SK-N-MC (cell line): ENCODE measurements around the gene FAM110D.

Experiments
- DNase-seq: peaks from one replicate; pipeline ENCODE4 v3.0.0-alpha.2; 2011; ENCODE audit warnings: low read depth, low spot score
- H3K27ac ChIP-seq: fragments of 200-600 bp; sonication (generic); 2 replicates; pipeline ENCODE4 v1.5.1; 2016; ENCODE audit warnings: mixed run types
- H3K36me3 ChIP-seq: fragments of 200-600 bp; sonication (generic); 2 replicates; pipeline ENCODE4 v1.6.1; 2017; ENCODE audit warnings: antibody characterized with exemption, low read length, mixed read lengths; ENCODE audit not compliant: insufficient read depth
- H3K4me3 ChIP-seq: fragments of 200-600 bp; sonication (generic); 2 replicates; pipeline ENCODE4 v1.5.1; 2016
- H3K9ac ChIP-seq: fragments of 200-600 bp; sonication (generic); 2 replicates; pipeline ENCODE4 v1.8.0; 2017; ENCODE audit warnings: mixed run types, mixed read lengths; ENCODE audit not compliant: insufficient read length
- H3K9me3 ChIP-seq: fragments of 200-600 bp; sonication (generic); 2 replicates; pipeline ENCODE4 v1.6.1; 2017; ENCODE audit warnings: low read depth, mild to moderate bottlenecking, antibody characterized with exemption, low read length, moderate library complexity, mixed read lengths
- EZH2 ChIP-seq: fragments of 200-600 bp; sonication (generic); IDR thresholded peaks from one replicate; pipeline ENCODE4 v1.6.1; 2017; ENCODE audit warnings: antibody characterized with exemption
- FOXP2 ChIP-seq: optimal IDR thresholded peaks from 2 replicates; pipeline ENCODE3; 2011; ENCODE audit warnings: mild to moderate bottlenecking, moderate library complexity; ENCODE audit not compliant: insufficient read depth; ENCODE audit errors: extremely low read length, control extremely low read depth
- POLR2AphosphoS5 ChIP-seq: IDR thresholded peaks from 2 replicates; pipeline ENCODE4 v1.6.1; 2012; ENCODE audit warnings: mild to moderate bottlenecking, low read depth, low read length, borderline replicate concordance

FAM110D gene

DNA sequence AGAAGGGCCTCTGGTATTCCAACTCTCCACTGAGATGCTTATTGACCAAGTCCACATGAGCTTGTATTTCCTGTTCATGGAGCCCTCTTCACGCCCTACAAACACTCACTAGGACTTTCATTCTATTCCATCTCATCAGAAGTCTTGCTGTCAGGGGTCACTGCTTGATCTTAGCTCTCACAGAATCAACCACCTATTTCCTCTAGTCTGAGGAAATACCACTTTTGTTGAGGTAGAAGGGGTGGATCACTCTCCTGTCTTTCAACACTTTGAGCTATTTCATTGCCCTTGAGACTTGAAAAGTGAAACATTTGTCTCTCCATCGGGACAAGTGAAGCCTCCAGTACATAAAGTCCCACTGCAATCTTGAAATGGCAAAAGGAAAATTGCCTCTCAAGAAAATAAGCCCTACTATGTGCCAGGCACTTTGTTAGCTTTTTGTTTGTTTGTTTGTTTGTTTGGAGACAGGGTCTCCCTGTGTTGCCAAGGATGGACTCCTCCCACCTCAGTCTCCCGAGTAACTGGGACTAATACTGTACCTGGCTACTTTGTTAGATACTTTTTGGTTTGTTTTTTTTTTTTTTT lies 19.8 kb upstream of the FAM110D start:
- H3K36me3 ChIP-seq, result no peaks in the 10 kb centered on the region
- TF ChIP-seq FOXP2, result no peak
- no peak for TF ChIP-seq EZH2
- TF ChIP-seq POLR2AphosphoS5, result no peak
- no peaks in the 10 kb centered on the region for H3K9me3 ChIP-seq
- DNase-seq, result no peak
- no peak overlapping the region for H3K4me3 ChIP-seq
- no peak overlapping the region for H3K9ac ChIP-seq
- H3K27ac ChIP-seq, result no peak overlapping the region

DNA sequence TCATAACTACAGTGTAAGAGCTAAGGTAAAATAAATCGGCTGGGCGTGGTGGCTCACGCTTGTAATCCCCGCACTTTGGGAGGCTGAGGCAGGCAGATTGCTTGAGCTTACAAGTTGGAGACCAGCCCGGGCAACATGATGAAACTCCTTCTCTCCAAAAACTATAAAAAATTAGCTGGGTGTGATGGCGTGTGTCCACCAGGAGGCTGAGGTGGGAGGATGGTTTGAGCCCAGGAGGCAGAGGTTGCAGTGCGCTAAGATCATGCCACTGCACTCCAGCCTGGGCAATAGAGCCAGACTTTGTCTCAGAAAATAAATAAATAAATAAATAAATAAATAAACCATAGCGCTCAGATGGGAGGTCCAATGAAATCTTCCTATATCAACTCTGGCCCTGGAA lies 16.7 kb upstream of the FAM110D start:
- TF ChIP-seq EZH2 (no peak), POLR2AphosphoS5 (no peak), FOXP2 (no peak)
- no peaks in the 10 kb centered on the region for H3K36me3 ChIP-seq
- H3K9me3 ChIP-seq, result no peaks in the 10 kb centered on the region
- no peak overlapping the region for H3K9ac ChIP-seq
- H3K27ac ChIP-seq, result no peak overlapping the region
- no peak for DNase-seq
- no peak overlapping the region for H3K4me3 ChIP-seq

DNA sequence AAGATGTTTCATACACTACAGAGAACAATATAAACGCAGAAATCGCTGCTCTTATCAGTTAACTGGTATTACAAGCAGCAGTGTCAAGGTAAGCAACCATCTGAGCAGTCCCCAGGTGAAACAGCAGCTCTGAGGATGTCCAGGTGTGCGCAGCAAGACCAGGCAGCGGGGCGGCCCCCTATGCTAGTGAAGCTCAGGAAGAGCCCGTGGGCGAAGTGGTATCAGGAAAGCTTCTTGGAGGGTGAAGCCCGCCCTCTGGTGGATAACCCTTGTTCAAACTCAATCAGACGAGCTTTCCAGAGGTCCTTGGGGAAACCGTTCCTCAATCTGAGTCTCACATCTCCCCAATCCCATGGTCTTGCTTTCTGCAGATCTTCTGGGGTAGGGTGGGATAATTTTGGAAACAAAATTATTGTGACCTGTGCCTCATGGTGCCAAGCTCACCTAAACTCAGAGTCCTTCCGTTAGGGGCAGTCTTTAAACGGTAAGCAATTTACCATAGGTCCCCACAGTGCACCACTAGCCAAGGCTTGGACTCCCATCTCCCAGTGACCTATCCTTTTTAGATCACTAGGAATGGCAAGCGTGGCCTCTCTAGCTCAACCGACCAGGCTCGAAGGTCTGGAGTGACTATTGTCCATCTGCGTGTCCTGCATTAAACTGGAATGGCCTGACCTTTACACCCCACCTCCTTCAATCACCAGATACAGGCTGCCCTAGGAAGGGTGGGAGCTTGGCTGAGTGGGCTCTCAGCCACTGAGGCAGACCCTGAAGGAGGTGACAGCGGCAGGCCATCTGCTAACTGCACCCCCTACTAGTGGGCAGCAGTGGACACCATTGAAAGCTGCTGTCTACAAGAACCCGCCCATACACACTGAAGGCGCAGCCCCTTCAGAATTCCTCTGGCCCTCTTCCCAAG lies 13.6 kb upstream of the FAM110D start:
- Histone ChIP-seq H3K9me3 (no peaks in the 10 kb centered on the region), H3K4me3 (no peak overlapping the region), H3K9ac (no peak overlapping the region), H3K27ac (no peak overlapping the region), H3K36me3 (no peaks in the 10 kb centered on the region)
- DNase-seq, result peak; percentile 35
- TF ChIP-seq POLR2AphosphoS5, result no peak
- no peak for TF ChIP-seq FOXP2
- no peak for TF ChIP-seq EZH2

- Histone ChIP-seq H3K27ac (no peak overlapping the region), H3K9me3 (no peaks in the 10 kb centered on the region), H3K36me3 (no peaks in the 10 kb centered on the region), H3K9ac (no peak overlapping the region), H3K4me3 (no peak overlapping the region)
- TF ChIP-seq EZH2, result no peak
- no peak for TF ChIP-seq POLR2AphosphoS5
- no peak for TF ChIP-seq FOXP2
- no peak for DNase-seq
Measured at GRCh38 chr1:26145960-26146294, 13.0 kb upstream of the FAM110D start.

DNA sequence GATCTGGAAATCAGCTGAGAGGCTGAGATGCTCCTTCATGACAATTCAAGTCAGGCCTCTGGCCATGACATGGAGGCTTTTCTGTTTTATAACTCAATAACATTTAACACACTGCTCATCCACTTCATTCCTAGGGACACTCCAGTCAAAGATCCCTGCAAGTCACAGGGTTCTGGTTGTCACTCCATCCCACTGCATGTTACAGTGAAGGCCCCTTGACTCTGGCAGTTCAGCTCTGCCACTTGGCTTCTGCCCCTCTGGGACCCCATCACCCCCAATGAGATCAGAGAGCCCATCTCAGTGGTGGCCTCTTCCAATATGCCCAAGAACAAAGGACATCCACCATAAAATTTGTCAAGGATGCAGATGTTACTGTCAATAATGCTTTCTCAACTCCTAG lies 10.0 kb upstream of the FAM110D start:
- DNase-seq, result no peak
- no peak for TF ChIP-seq FOXP2
- no peak for TF ChIP-seq POLR2AphosphoS5
- TF ChIP-seq EZH2, result no peak
- Histone ChIP-seq H3K4me3 (no peak overlapping the region), H3K27ac (no peak overlapping the region), H3K9me3 (no peaks in the 10 kb centered on the region), H3K9ac (no peak overlapping the region), H3K36me3 (no peaks in the 10 kb centered on the region)

GRCh38 chr1:26153966-26154532 lies 4.8 kb upstream of the FAM110D start:
- no peak for DNase-seq
- H3K9ac ChIP-seq, result no peak overlapping the region

DNA sequence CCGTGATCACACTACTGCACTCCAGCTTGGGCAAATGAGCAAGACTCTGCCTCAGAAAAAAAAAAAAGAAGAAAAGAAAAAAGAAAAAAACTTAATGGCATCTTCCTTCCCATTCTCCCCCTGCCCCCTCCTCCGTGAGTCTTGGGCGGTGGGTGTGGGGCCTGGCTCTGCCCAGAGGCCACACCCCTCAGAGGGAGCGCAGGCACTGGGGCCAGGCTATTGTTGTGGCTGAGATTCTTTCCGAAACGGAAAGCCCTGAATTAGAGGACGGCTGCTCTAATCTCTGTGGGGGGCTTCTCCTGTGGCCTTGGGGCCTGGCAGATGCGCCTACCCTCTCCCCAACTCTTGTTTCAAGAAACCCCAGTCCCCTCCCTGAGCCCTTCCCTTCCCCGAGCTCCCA lies 4.1 kb upstream of the FAM110D start:
- Histone ChIP-seq H3K36me3 (no peaks in the 10 kb centered on the region), H3K4me3 (no peak overlapping the region), H3K9me3 (no peaks in the 10 kb centered on the region), H3K27ac (no peak overlapping the region), H3K9ac (no peak overlapping the region)
- TF ChIP-seq EZH2 (no peak), POLR2AphosphoS5 (no peak), FOXP2 (no peak)
- DNase-seq, result no peak

More at GRCh38 chr1:26153966-26154532, 4.8 kb upstream of the FAM110D start:
- H3K36me3 ChIP-seq, result no peaks in the 10 kb centered on the region
- no peaks in the 10 kb centered on the region for H3K9me3 ChIP-seq
- H3K27ac ChIP-seq, result no peak overlapping the region
- H3K4me3 ChIP-seq, result no peak overlapping the region
- TF ChIP-seq FOXP2 (no peak), POLR2AphosphoS5 (no peak), EZH2 (no peak)
